HG03460 (cell line): ENCODE measurements around the gene DGLUCY.
"Not testable (repeated sequence)": the region's sequence is repeated elsewhere in the genome, so short reads cannot be mapped to it uniquely, and the experiment has no call there.

Experiments used
- ATAC-seq: cut with Tn5 transposase; IDR thresholded peaks from one replicate; pipeline ENCODE4 v1.9.1; 2021; ENCODE audit not compliant: unreplicated experiment

Gene DGLUCY

GRCh38 chr14:91108941-91109611 lies 4.8 kb upstream of the DGLUCY start:
- ATAC-seq = no peak

GRCh38 chr14:91111443-91111842 lies 2.4 kb upstream of the DGLUCY start:
- ATAC-seq = no peak

GRCh38 chr14:91112194-91112593 lies 1.7 kb upstream of the DGLUCY start:
- no peak for ATAC-seq

GRCh38 chr14:91114079-91115065 lies 499 bp downstream of the DGLUCY start:
- ATAC-seq = peak; percentile 72

- no peak for ATAC-seq
These were observed 2.3 kb downstream of the DGLUCY start for GRCh38 chr14:91115986-91116770.

- no peak for ATAC-seq
These were observed 3.2 kb downstream of the DGLUCY start for GRCh38 chr14:91116913-91117588.

GRCh38 chr14:91117960-91118359 lies 4.1 kb downstream of the DGLUCY start:
- ATAC-seq = no peak

- no peak for ATAC-seq
These were observed 4.7 kb downstream of the DGLUCY start for GRCh38 chr14:91118511-91119068.

GRCh38 chr14:91119556-91120311 lies 5.9 kb downstream of the DGLUCY start:
- ATAC-seq = no peak

- ATAC-seq = no peak
These were observed 9.3 kb downstream of the DGLUCY start for GRCh38 chr14:91123201-91123600.

GRCh38 chr14:91124406-91125270 lies 10.8 kb downstream of the DGLUCY start:
- ATAC-seq = not testable (repeated sequence)

- no peak for ATAC-seq
These were observed 11.4 kb downstream of the DGLUCY start for GRCh38 chr14:91125271-91125660.

- no peak for ATAC-seq
These were observed 11.9 kb downstream of the DGLUCY start for GRCh38 chr14:91125801-91126200.

- no peak for ATAC-seq
These were observed 12.9 kb downstream of the DGLUCY start for GRCh38 chr14:91126761-91127160.

GRCh38 chr14:91127401-91127801 lies 13.5 kb downstream of the DGLUCY start:
- no peak for ATAC-seq

GRCh38 chr14:91127924-91128323 lies 14.1 kb downstream of the DGLUCY start:
- no peak for ATAC-seq

- ATAC-seq = no peak
These were observed 14.8 kb downstream of the DGLUCY start for GRCh38 chr14:91128699-91129098.

GRCh38 chr14:91129261-91129660 lies 15.4 kb downstream of the DGLUCY start:
- ATAC-seq = no peak

GRCh38 chr14:91135039-91135438 lies 21.2 kb downstream of the DGLUCY start:
- no peak for ATAC-seq
